ENCODE results near the gene DGAT2. TPM values are rescaled to one million over a fixed set of nuclear protein-coding genes. Genes with fewer than 3 reads are reported as not detected.

The DGAT2 gene
- total RNA-seq, 2 donors from 2014 or later: 6.0 to 14.2 TPM

DNA sequence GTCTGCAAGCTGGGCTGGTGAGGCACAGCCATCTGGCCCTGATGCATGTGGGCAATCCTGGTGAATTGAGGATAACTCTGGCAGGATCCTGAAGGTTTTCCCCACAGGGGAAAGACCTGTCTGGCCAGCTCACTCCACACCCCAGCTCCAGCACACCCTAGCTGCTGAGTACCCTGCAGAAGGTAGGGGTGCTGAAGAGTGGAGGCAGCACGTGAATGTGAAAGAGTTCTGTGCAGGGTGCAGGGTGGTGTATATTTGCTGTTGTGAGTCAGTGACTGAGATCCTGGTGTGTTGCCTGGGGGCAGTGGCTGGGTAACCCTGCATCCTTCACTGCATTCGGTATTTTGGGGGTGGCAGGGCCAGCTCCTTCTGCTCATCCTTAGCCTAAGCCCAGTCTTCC, 22.4 kb downstream of the DGAT2 start:
- TF ChIP-seq, protein P1, sequence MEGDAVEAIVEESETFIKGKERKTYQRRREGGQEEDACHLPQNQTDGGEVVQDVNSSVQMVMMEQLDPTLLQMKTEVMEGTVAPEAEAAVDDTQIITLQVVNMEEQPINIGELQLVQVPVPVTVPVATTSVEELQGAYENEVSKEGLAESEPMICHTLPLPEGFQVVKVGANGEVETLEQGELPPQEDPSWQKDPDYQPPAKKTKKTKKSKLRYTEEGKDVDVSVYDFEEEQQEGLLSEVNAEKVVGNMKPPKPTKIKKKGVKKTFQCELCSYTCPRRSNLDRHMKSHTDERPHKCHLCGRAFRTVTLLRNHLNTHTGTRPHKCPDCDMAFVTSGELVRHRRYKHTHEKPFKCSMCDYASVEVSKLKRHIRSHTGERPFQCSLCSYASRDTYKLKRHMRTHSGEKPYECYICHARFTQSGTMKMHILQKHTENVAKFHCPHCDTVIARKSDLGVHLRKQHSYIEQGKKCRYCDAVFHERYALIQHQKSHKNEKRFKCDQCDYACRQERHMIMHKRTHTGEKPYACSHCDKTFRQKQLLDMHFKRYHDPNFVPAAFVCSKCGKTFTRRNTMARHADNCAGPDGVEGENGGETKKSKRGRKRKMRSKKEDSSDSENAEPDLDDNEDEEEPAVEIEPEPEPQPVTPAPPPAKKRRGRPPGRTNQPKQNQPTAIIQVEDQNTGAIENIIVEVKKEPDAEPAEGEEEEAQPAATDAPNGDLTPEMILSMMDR (conservative IDR thresholded peaks at IDR 0.05): no peak
- H3K27me3 Mint-ChIP-seq (ENCODE audit: insufficient read depth): peaks cover 7% of the 10 kb centered on the region
- DNase-seq: no peak
- Histone ChIP-seq H3K9me3 (ENCODE audit: control insufficient read depth, low read length) (no peaks in the 10 kb centered on the region), H3K27ac (ENCODE audit: low read depth, low read length) (no peak overlapping the region), H3K4me1 (ENCODE audit: control insufficient read depth, insufficient read depth, low read length) (no peaks in the 10 kb centered on the region), H3K4me3 (ENCODE audit: low read length) (no peak overlapping the region), H3K36me3 (ENCODE audit: control insufficient read depth, insufficient read depth, low read length) (no peaks in the 10 kb centered on the region), H3K27me3 (ENCODE audit: control insufficient read depth, insufficient read depth, low read length, poor library complexity, severe bottlenecking) (no peaks in the 10 kb centered on the region), H3K9ac (ENCODE audit: extremely low read depth, low read length, poor library complexity, severe bottlenecking) (no peak overlapping the region)
- H3K36me3 Mint-ChIP-seq (ENCODE audit: low read depth): no peaks in the 10 kb centered on the region
- WGBS, 2 experiments (ENCODE audit: insufficient coverage in 1 of 2, insufficient read length in 1 of 2): 86 to 100% methylated on average over 1 to 2 of the region's 2 CpGs
- no peak overlapping the region for H3K27ac Mint-ChIP-seq
- H3K4me1 Mint-ChIP-seq: peaks cover 5% of the 10 kb centered on the region
- no peaks in the 10 kb centered on the region for H3K9me3 Mint-ChIP-seq
- no peak overlapping the region for H3K4me3 Mint-ChIP-seq

- 97 to 98% methylated on average over 6 of the region's 6 CpGs for WGBS, 2 experiments (ENCODE audit: insufficient coverage in 1 of 2, insufficient read length in 1 of 2)
Observed at GRCh38 chr11:75792127-75792731, 23.7 kb downstream of the DGAT2 start.

DNA sequence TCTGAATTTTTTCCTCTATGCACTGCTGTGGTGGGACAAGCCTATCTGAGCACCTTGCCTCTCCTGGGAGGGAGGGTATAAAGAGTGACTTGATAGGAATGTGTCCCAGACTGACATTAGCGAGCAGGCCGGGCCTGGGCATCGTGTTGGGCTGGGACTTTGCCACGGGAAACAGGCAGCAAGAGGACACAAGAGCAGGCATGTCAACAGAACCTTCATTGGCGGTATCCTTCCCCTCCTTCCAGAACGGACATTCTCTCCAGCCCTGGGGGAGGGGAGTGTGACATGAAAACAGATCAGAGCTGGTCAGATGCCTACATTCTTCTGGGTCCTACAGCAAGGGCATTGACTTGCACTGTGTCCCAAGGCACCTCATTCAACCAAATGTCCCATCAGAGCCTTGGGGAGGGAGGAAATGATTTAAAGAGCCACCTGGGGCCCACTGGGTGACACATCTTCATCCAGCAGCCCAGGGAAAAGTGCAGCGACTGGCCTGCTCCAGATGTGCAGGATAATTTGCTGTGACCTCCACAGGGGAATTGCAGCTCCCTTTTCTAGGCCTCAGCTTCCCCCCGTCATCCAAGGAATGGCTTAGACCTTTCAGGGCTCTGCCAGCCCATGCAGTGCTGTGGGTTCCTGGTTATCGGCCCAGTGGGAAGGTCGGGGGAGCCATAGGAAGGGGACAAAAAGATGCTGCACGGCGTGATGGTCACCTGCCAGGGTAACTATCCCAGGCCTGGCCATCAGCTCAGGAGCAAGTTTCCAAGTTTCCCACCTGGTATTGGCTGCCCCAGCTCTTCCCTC, 24.6 kb downstream of the DGAT2 start:
- Mint-ChIP-seq H3K36me3 (ENCODE audit: low read depth) (peaks cover 4% of the 10 kb centered on the region), H3K9me3 (no peaks in the 10 kb centered on the region), H3K27me3 (ENCODE audit: insufficient read depth) (peaks cover 7% of the 10 kb centered on the region), H3K4me3 (no peak overlapping the region), H3K27ac (no peak overlapping the region), H3K4me1 (no peaks in the 10 kb centered on the region)
- TF ChIP-seq, protein P1 (conservative IDR thresholded peaks at IDR 0.05): no peak
- Histone ChIP-seq H3K4me3 (ENCODE audit: low read length) (no peak overlapping the region), H3K9ac (ENCODE audit: extremely low read depth, low read length, poor library complexity, severe bottlenecking) (no peak overlapping the region), H3K27ac (ENCODE audit: low read depth, low read length) (no peak overlapping the region), H3K36me3 (ENCODE audit: control insufficient read depth, insufficient read depth, low read length) (no peaks in the 10 kb centered on the region), H3K27me3 (ENCODE audit: control insufficient read depth, insufficient read depth, low read length, poor library complexity, severe bottlenecking) (no peaks in the 10 kb centered on the region), H3K4me1 (ENCODE audit: control insufficient read depth, insufficient read depth, low read length) (no peaks in the 10 kb centered on the region), H3K9me3 (ENCODE audit: control insufficient read depth, low read length) (no peaks in the 10 kb centered on the region)
- 85 to 93% methylated on average over 9 to 12 of the region's 12 CpGs for WGBS, 2 experiments (ENCODE audit: insufficient coverage in 1 of 2, insufficient read length in 1 of 2)
- no peak for DNase-seq

More at GRCh38 chr11:75792127-75792731, 23.7 kb downstream of the DGAT2 start:
- Histone ChIP-seq H3K27ac (ENCODE audit: low read depth, low read length) (no peak overlapping the region), H3K36me3 (ENCODE audit: control insufficient read depth, insufficient read depth, low read length) (no peaks in the 10 kb centered on the region), H3K4me3 (ENCODE audit: low read length) (no peak overlapping the region), H3K27me3 (ENCODE audit: control insufficient read depth, insufficient read depth, low read length, poor library complexity, severe bottlenecking) (no peaks in the 10 kb centered on the region), H3K4me1 (ENCODE audit: control insufficient read depth, insufficient read depth, low read length) (no peaks in the 10 kb centered on the region), H3K9me3 (ENCODE audit: control insufficient read depth, low read length) (no peaks in the 10 kb centered on the region), H3K9ac (ENCODE audit: extremely low read depth, low read length, poor library complexity, severe bottlenecking) (no peak overlapping the region)
- Mint-ChIP-seq H3K4me3 (no peak overlapping the region), H3K9me3 (no peaks in the 10 kb centered on the region), H3K27ac (no peak overlapping the region), H3K4me1 (no peaks in the 10 kb centered on the region), H3K27me3 (ENCODE audit: insufficient read depth) (peaks cover 7% of the 10 kb centered on the region), H3K36me3 (ENCODE audit: low read depth) (peaks cover 4% of the 10 kb centered on the region)
- TF ChIP-seq, protein P1 (conservative IDR thresholded peaks at IDR 0.05): no peak
- no peak for DNase-seq

All from endodermal cell (in vitro differentiated cells).